ENCODE data around the gene RNU6-8. TPM values are rescaled to one million over a fixed set of nuclear protein-coding genes. Genes with fewer than 3 reads are reported as not detected.

Gene RNU6-8
- total RNA-seq, 2 donors from 2014 or later, result not detected

DNA sequence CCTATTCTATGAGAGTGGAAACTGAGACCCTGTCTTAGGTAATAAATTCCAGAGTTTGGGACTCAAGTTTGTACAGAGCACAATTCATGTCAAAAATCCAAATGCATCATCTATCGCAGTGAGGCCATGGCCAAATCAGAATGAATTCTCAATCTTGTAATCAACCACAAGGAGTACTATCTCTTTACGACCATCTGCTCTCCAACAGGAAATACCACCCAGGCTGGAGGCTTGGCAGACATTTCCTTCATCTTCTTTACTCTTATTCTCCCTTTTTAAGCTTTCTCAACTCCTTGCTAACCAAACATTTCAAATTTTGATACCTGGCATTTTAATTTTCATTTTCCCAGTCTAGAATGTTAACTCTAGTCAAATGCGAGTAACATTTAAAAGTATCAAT, 33.9 kb downstream of the RNU6-8 start:
- peaks cover 0 to 1% of the 10 kb centered on the region in 2 donors for H3K9me3 Mint-ChIP-seq
- H3K36me3 Mint-ChIP-seq (ENCODE audit: insufficient read depth in 2 of 2), result no peaks in the 10 kb centered on the region
- H3K4me1 Mint-ChIP-seq (ENCODE audit: low read depth), result no peaks in the 10 kb centered on the region
- no peak overlapping the region for H3K4me3 Mint-ChIP-seq
- H3K27ac Mint-ChIP-seq, result no peak overlapping the region
- peaks cover 7% of the 10 kb centered on the region for H3K27me3 Mint-ChIP-seq (ENCODE audit: low read depth)
- ATAC-seq (replicated peaks in 1 of 2) (no peak), DNase-seq (no peak)

DNA sequence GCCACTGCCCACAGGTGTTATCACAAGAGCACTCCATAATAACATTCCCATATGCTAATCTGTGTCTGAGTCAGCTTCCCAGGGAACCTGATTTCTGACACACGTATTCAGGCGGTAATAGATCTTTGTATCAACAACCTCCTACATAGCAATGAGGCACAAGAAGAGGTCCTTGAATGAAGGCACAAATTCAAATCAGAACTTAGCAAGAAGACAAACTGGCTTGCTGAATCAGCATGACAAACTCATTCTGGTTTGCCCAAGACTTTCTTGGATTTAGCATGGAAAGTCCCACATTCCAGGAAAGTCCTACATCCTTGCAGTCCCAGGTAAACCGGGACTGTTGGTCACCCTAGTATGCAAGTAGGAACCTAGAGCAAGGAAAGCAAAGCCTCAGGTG, 35.2 kb downstream of the RNU6-8 start:
- DNase-seq, result no peak
- peaks cover 7% of the 10 kb centered on the region for H3K27me3 Mint-ChIP-seq (ENCODE audit: low read depth)
- no peaks in the 10 kb centered on the region for H3K36me3 Mint-ChIP-seq (ENCODE audit: insufficient read depth in 2 of 2)
- H3K4me1 Mint-ChIP-seq (ENCODE audit: low read depth), result no peaks in the 10 kb centered on the region
- H3K9me3 Mint-ChIP-seq, result peaks cover 0 to 1% of the 10 kb centered on the region in 2 donors
- no peak overlapping the region for H3K4me3 Mint-ChIP-seq
- H3K27ac Mint-ChIP-seq, result no peak overlapping the region
- no peak for ATAC-seq (replicated peaks in 1 of 2)

DNA sequence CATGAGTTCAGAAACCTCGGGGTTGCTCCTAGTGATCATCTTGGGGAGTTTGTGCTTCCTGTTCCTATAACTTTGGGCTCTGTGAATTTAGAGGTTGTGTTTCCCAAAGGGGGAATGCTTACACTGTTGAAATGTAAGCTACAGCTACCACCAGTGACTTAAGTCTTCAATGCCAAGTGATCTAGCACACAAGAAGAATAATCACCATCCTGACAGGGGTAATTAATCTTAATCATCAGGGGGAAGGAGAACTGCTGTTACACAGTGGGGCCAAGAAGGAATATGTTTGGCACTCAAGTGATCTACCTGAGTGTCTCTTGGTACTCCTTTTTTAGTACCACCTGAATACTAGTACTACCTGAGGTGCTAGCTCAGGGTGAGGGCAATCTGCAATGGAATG, 36.1 kb downstream of the RNU6-8 start:
- Mint-ChIP-seq H3K27me3 (ENCODE audit: low read depth) (peaks cover 7% of the 10 kb centered on the region), H3K9me3 (peaks cover 0 to 1% of the 10 kb centered on the region in 2 donors), H3K4me1 (ENCODE audit: low read depth) (no peaks in the 10 kb centered on the region), H3K4me3 (no peak overlapping the region), H3K27ac (no peak overlapping the region), H3K36me3 (ENCODE audit: insufficient read depth in 2 of 2) (no peaks in the 10 kb centered on the region)
- DNase-seq (no peak), ATAC-seq (replicated peaks in 1 of 2) (no peak)

DNA sequence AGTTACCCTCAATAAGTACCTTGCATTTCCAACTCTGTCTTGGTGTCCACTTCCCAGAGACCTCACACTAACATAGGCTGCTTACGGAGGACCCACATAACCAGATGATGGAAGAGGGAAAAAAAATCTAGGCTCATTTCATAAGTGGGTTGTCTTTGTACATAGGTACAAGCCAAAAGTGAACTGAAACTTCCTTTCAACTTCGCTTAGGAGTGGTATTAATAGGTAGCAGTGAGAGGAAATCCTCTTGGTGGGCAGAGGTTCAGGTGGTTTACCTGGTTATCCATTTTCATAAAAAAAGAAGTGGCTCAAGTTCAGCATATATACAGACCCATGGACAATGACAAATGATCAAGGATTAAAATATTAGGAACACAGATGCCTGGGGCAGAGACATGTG, 37.0 kb downstream of the RNU6-8 start:
- Mint-ChIP-seq H3K4me3 (no peak overlapping the region), H3K4me1 (ENCODE audit: low read depth) (no peaks in the 10 kb centered on the region), H3K27ac (no peak overlapping the region), H3K9me3 (peaks cover 0 to 1% of the 10 kb centered on the region in 2 donors), H3K27me3 (ENCODE audit: low read depth) (peaks cover 7% of the 10 kb centered on the region), H3K36me3 (ENCODE audit: insufficient read depth in 2 of 2) (no peaks in the 10 kb centered on the region)
- DNase-seq (no peak), ATAC-seq (replicated peaks in 1 of 2) (no peak)

Other genes with a start within 250 kb of the RNU6-8 start
- 10 to 100 TPM; 29.5 to 42.8 TPM for gene ARHGAP5, start 126.0 kb downstream of the RNU6-8 start, total RNA-seq
- gene RNU6-7, start 1.2 kb downstream of the RNU6-8 start, total RNA-seq, result not detected
- gene AKAP6, start 126.0 kb upstream of the RNU6-8 start, total RNA-seq, result 1 to 10 TPM; 3.6 to 3.9 TPM